T-helper 2 cell treated with Interferon-gamma antibody and Interleukin-4, amounts not matched to agents 100 ng/mL and 5 ng/mL, for 36 hours (primary cell): ENCODE data around the gene COPS2. TPM values are rescaled to one million over a fixed set of nuclear protein-coding genes. Genes with fewer than 3 reads are reported as not detected.
"Not testable (repeated sequence)": the region's sequence is repeated elsewhere in the genome, so short reads cannot be mapped to it uniquely, and the experiment has no call there.

ENCODE experiments used
- intact Hi-C: fragments of 100-400 bp; cut with micrococcal nuclease; formaldehyde crosslinking; loops from one replicate; pipeline ENCODE4 v1.15.1; 2023
- total RNA-seq: library from RNA; stranded (reverse); gene quantifications from 2 replicates; pipeline ENCODE4 v1.2.3, GENCODE V29; 2022

Gene COPS2
- total RNA-seq, 1 donor from 2014 or later: 65.6 TPM

- intact Hi-C loops: no loop called here
Observed at GRCh38 chr15:49115062-49115461, 40.3 kb downstream of the COPS2 start.

GRCh38 chr15:49110158-49110944, 45.0 kb downstream of the COPS2 start:
- intact Hi-C loops: no loop called here

- intact Hi-C loops: no loop called here
Observed at GRCh38 chr15:49103002-49103401, 52.4 kb downstream of the COPS2 start.

- intact Hi-C loops: no loop called here
Observed at GRCh38 chr15:49101536-49101935, 53.9 kb downstream of the COPS2 start.

- intact Hi-C loops: no loop called here
Observed at GRCh38 chr15:49096090-49096750, 59.2 kb downstream of the COPS2 start.

- intact Hi-C loops: no loop called here
Observed at GRCh38 chr15:49094923-49095322, 60.5 kb downstream of the COPS2 start.

GRCh38 chr15:49093252-49094105, 61.9 kb downstream of the COPS2 start:
- intact Hi-C loops: no loop called here

- intact Hi-C loops: no loop called here
Observed at GRCh38 chr15:49088996-49089395, 66.4 kb downstream of the COPS2 start.

- intact Hi-C loops: no loop called here
Observed at GRCh38 chr15:49085696-49086459, 69.5 kb downstream of the COPS2 start.

GRCh38 chr15:49084285-49084570, 71.2 kb downstream of the COPS2 start:
- intact Hi-C loops: no loop called here

GRCh38 chr15:49083401-49084284, 71.8 kb downstream of the COPS2 start:
- intact Hi-C loops: no loop called here

GRCh38 chr15:49082960-49083359, 72.4 kb downstream of the COPS2 start:
- intact Hi-C loops: no loop called here

GRCh38 chr15:49079340-49080039, 75.9 kb downstream of the COPS2 start:
- intact Hi-C loops: no loop called here

GRCh38 chr15:49075881-49076280, 79.5 kb downstream of the COPS2 start:
- intact Hi-C loops: no loop called here

GRCh38 chr15:49074589-49075287, 80.7 kb downstream of the COPS2 start:
- intact Hi-C loops: not testable (repeated sequence)
